ENCODE data around the gene DCDC2.
A peak's percentile ranks its signal among the peaks of the same experiment; 100 is the strongest.
"Not testable (repeated sequence)": the region's sequence is repeated elsewhere in the genome, so short reads cannot be mapped to it uniquely, and the experiment has no call there.

The DCDC2 gene

DNA sequence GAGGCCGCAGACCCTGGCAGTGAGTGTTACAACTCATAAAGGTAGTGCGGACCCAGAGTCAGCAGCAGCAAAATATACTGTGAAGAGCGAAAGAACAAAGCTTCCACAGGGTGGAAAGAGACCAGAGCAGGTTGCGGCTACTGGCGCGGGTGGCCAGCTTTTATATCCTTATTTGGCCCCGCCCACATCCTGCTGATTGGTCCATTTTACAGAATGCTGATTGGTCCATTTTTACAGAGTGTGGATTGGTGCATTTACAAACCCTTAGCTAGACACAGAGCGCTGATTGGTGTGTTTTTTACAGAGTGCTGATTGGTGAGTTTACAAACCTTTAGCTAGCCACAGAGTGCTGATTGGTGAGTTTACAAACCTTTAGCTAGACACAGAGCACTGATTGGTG is 215.1 kb downstream of the DCDC2 start:
- DNase-seq = not testable (repeated sequence)

DNA sequence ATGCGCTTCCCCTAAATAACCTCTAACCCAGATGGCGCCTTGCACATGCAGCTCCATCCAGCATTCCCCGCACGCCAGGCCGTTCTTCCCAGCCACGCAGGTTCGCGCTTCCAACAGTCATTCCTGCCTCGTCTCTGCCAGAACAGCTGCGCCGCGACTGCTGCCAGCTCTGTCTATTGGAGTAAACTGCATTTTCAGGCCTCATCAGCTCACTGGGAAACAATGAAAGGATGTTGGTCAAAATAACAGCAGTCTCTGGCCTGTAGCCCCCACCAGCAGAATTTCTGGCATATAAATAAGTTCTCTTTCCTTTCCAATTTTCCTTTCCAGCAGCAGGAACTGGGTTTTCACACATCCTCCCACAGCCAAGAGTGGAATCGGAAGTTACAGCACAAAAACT is 217.3 kb downstream of the DCDC2 start:
- DNase-seq = no peak

DNA sequence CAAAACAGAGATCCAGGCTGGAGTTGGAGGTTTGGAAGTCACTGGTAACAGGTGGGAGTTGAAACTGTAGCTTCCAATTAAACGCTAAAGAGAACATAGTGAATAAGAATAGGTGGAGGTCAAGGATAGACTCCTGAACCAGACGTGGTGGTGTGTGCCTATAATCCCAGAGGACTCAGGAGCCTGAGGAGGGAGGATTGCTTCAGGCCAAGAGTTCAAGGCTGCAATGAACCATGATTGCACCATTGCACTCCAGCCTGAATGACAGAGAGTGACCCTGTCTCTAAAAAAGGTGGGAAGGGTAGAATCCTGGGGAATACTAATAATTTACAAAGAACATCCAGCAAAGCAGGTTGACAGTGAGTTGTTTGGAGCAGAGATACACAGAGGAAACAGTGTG is 218.2 kb downstream of the DCDC2 start:
- no peak for DNase-seq

DNA sequence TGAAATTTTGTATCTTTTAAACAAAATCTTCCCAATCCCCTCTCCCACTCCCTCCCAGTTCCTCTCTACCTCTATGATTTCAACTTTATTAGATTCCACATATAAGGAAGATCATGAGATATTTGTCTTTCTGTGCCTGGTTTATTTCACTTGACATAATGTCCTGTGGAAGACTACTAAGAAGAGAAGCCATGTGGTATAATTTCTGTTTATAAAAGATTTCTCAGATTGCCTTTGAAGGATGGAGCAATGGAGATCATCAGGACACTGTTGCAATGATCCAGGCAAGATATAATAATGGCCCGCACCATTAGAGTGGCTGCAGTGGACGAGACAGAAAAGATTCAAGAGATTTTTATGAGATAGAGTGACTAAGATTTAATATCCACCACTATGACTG is 218.8 kb downstream of the DCDC2 start:
- no peak for DNase-seq

DNA sequence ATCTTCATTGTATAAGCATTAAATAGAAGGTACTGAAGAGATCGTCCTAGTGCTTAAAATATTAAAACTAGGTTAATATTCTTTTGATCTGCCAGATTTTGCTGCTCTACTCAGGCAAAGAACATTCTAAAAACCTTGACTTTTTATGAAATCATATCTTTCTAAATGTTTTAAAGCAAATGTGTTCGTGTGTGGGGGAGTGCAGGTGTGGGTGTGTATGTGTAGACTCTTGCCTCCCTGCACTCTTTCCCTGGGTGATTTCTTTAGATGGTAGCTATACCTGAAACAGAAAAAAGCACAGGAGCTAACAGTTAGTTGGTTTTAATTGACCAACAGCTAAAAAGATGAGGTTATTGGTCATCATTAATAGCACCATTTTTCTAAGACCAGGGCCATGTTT is 226.1 kb downstream of the DCDC2 start:
- no peak for DNase-seq

DNA sequence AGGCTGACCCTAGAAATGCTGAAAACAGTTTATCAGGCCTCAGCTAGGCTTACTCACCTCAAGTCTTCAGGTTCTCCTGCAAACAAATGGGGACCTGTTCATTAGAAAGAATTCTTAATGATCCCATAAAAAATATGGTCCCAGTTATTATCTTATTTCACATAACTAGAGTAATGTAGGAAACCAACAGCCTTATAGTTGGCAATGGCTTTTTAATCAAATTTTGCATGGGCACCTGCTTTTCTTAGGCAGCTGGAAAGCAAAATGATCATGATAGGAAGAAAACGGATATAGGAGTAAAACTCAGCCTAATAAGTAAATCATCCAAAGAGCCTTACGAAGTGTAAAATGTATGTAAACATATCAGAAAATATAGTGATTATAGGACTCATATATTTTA is 230.5 kb downstream of the DCDC2 start:
- DNase-seq = no peak

DNA sequence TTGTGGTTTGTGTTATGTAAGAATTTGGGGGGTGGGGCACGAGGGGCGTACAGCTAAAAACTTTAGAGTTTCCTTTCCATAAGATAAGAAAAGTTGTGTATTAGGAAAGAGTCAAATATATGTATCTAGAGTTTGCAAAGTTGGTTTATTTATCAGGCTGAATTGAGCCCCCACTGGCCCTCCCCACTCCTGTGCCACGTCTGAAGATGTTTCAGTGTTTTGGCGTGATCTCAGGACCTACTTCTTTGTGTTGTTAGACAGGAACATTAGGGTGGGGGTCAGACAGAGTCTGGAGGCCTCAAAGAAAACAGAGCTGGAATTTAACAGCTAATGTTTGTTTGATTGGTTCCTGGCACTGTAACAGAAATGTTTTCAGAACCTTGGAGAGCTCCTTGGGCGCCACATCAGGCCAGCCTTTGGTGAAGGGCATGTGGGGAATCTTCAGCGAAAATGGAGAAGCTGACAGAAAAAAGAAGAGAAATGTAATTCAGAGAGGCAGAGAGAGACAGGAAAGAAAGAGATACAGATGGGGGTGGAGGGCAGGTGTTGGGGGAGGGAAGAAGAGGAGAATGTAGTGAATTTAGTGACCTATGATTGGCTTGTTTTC is 231.2 kb downstream of the DCDC2 start:
- DNase-seq = peak; percentile 46

DNA sequence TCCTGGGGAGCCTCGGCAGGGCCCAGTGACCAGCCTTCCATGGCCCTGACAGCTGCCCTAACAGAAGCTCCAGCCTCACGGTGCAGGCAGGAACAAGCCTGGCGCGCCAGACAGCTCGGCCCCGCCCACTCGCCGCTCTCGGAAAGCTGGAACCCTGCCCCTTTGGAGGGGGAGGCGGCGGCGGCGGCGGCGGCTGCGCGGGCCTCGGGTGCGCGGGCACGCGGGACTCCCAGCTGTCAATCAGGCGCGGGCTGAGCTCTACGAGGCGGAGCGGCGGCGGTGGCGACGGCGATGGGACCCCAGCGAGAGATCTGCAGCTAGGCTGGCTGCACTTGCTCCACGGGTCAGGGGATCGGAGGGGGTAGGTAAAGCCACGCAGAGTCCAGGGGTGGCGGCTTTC is 231.9 kb downstream of the DCDC2 start, which contains the start of gene NRSN1:
TSS of gene NRSN1 (plus strand) at position 236 of the 400 bp plus-strand sequence. CDS start 8,113 bp downstream, outside the sequence.
- DNase-seq = no peak

DNA sequence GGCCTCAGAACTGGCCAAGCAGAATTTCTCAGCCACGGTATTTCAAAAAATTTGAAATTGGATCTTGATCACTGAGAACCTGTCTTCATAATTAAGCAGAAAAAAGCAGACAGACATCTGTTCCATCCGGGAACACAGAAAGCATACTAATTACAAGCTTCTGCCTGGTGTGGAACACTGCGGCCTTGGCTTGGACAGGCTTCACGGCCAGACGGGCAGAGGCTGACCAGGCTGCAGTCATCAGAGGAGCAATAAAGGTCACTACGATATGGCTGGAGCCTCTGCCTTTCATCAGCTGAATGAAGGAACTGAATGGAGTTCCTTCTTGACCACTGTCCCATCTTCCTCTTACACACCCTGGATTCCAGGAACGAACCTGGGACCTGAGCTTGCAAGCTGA is 235.7 kb downstream of the DCDC2 start:
- no peak for DNase-seq

Measured in fibroblast of skin of abdomen (primary cell).